ENCODE data around the gene SPAG9.

The SPAG9 gene, protein sequence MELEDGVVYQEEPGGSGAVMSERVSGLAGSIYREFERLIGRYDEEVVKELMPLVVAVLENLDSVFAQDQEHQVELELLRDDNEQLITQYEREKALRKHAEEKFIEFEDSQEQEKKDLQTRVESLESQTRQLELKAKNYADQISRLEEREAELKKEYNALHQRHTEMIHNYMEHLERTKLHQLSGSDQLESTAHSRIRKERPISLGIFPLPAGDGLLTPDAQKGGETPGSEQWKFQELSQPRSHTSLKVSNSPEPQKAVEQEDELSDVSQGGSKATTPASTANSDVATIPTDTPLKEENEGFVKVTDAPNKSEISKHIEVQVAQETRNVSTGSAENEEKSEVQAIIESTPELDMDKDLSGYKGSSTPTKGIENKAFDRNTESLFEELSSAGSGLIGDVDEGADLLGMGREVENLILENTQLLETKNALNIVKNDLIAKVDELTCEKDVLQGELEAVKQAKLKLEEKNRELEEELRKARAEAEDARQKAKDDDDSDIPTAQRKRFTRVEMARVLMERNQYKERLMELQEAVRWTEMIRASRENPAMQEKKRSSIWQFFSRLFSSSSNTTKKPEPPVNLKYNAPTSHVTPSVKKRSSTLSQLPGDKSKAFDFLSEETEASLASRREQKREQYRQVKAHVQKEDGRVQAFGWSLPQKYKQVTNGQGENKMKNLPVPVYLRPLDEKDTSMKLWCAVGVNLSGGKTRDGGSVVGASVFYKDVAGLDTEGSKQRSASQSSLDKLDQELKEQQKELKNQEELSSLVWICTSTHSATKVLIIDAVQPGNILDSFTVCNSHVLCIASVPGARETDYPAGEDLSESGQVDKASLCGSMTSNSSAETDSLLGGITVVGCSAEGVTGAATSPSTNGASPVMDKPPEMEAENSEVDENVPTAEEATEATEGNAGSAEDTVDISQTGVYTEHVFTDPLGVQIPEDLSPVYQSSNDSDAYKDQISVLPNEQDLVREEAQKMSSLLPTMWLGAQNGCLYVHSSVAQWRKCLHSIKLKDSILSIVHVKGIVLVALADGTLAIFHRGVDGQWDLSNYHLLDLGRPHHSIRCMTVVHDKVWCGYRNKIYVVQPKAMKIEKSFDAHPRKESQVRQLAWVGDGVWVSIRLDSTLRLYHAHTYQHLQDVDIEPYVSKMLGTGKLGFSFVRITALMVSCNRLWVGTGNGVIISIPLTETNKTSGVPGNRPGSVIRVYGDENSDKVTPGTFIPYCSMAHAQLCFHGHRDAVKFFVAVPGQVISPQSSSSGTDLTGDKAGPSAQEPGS (N-terminal part only)

DNA sequence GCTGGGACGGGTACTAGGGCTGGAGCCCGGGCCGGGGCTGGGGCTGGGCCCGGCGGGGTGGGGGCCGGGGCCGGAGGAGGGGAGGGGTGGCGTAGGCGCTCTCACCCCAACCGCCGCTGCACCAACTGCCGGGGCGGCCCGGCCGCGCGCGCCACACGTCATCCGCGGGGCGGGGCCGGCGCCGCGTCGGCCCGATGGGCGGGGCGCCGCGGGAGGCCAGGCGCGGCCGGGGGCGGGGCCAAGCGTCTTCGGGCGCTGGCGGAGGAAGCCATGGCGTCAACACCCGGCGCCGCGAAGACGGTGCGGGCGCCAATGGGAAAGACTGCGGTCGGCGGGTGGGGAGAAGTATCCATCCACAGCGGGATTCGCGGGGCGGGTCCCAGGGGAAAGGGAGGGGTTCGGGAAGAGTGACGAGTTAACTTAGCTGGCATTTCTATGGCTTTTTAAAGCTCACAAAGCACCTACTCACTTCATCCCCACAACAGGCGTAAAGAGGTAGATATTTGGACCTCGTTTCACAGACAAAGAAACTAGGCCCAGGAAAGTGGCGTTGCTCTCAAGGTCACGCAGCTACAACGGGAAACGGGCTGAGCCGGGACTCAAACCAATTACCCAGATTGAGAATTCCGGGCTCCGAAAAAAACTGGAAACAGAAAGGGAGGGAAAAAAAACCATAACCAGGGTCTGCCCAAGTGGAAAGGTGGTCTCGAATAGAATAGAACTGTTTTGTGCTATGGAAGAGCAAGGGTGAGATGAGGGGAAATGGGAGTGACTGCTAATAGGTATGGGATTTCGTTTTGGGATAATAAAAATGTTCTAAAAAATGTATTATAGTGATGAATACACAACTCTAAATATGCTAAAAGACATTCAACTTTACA is at the start of gene SPAG9:
Gene SPAG9, minus strand, starts transcription at position 130 of the 881 bp plus-strand sequence. CDS start 212 bp downstream, outside the sequence.
- DNase-seq (ENCODE audit: low spot score): peak; percentile 96

- no peak for DNase-seq (ENCODE audit: low spot score)
Observed at GRCh38 chr17:51169340-51169739, 48.7 kb upstream of the SPAG9 start.

- peak; percentile 81 for DNase-seq (ENCODE audit: low spot score)
Observed at GRCh38 chr17:51166987-51167931, 46.6 kb upstream of the SPAG9 start.

DNA sequence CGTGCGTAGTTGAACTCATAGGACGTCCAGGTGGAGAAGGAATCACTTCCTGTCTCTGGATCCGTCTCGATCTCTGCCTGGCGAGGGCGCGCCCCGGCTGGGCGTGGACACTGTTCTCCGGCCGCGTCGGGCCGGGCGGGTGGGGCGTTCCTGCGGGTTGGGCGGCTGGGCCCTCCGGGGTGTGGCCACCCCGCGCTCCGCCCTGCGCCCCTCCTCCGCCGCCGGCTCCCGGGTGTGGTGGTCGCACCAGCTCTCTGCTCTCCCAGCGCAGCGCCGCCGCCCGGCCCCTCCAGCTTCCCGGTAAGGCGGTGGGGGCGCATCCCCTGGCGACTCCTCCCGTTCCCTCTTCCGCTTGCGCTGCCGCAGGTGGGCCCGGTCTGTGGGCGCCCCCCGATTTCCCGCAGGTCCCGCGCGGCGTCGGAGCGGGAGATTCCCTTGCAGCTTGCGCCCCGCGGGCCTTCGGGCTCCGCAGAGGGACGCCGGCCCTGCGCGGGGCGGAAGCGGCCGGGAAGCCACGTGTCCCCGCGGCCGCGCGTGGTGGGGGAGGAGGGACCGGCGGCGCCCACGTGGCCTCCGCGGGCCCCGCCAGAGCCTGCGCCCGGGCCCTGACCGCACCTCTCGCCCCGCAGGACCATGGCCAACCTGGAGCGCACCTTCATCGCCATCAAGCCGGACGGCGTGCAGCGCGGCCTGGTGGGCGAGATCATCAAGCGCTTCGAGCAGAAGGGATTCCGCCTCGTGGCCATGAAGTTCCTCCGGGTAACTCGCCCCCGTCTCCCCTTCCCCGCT is 45.7 kb upstream of the SPAG9 start, which contains the start of gene NME2:
Gene NME2, plus strand, starts transcription at position 214 of the 789 bp plus-strand sequence. Its CDS starts 420 bp downstream, at position 634.
- peak; percentile 94 for DNase-seq (ENCODE audit: low spot score)

- DNase-seq (ENCODE audit: low spot score): no peak
Observed at GRCh38 chr17:51165680-51166197, 45.1 kb upstream of the SPAG9 start.

GRCh38 chr17:51164911-51165679 is 44.4 kb upstream of the SPAG9 start:
- no peak for DNase-seq (ENCODE audit: low spot score)

- DNase-seq (ENCODE audit: low spot score): no peak
Observed at GRCh38 chr17:51161541-51161940, 40.9 kb upstream of the SPAG9 start.

DNA sequence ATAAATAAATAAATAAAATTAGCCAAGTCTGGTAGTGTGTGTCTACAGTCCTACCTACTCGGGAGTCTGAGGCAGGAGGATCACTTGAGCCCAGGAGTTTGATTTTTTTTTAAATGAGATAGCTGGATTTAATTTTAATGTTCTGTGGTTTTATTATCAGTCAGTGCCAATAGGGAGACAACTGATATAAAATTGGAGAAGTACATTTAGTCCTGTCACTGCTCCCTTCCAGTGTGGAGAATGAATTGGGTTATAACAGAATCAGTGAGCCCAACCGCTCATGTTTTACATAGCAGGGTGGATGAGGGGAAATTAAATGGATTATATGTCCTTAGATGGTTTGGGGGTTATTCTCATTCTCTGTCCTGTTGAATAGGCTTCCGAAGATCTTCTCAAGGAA is 38.9 kb upstream of the SPAG9 start:
- no peak for DNase-seq (ENCODE audit: low spot score)

GRCh38 chr17:51155416-51155815 is 34.7 kb upstream of the SPAG9 start:
- DNase-seq (ENCODE audit: low spot score): no peak

- no peak for DNase-seq (ENCODE audit: low spot score)
Observed at GRCh38 chr17:51154176-51154575, 33.5 kb upstream of the SPAG9 start.

DNA sequence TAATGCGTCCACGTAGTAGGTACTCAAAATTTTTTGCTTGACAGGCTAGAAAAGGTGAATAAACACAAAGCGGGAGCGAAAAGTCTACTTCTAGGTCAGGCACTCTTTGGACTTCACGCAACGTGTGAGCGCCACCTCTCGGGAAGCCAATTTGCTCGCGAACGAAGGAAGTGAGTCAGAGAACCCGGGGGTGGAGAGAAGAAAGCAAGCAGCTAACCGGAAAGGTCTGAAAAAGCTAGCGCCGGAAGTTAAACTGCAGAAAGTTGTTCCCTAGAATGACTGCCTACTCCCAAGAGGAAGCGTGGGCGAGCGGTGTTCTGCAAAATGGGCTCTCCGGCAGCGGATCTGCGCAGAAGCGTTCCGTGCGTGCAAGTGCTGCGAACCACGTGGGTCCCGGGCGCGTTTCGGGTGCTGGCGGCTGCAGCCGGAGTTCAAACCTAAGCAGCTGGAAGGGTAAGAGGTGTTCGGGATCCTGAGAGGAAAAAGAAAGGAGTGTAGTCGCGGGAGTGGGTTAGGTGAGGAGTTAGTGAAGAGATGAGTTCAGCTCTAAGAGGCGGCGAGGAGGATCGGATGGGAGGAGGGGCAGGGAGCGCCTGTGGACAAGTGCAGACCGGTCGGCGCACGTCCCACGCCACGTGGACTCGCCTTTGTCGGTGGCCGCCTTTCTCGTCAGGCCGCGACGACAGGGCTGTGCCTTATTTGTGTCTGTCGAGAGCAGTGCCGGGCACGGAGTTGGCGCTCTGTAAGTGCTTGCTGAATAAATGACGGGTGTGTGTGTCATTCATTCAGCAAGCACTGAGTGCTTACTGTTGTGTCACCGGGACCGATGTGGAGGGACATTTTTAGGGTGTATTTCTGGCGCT is 32.8 kb upstream of the SPAG9 start, which contains the start of gene NME1:
Gene NME1, plus strand, starts transcription at position 350 of the 863 bp plus-strand sequence. CDS start 2,096 bp downstream, outside the sequence.
- DNase-seq (ENCODE audit: low spot score): peak; percentile 97

DNA sequence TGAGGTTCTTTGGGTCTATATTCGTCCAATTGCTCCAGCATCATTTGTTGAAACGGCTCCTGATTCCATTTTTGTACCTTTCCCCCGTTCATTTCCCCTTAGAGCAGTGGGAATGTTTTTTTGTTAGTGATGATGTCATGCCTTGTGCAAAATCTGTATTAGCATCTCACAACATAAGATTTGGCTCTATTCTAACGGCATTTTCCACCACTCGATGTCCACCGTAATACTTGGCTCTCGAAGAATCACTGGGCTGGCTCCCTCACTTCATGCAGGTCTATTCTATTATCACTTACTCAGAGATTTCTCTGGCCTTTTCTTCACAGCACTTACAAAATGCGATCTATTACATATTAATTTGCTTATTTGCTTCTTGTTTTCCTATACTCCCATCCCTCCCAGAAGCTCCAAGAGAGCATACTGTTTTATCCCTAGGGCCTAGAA is 32.1 kb upstream of the SPAG9 start:
- DNase-seq (ENCODE audit: low spot score): peak; percentile 22

DNA sequence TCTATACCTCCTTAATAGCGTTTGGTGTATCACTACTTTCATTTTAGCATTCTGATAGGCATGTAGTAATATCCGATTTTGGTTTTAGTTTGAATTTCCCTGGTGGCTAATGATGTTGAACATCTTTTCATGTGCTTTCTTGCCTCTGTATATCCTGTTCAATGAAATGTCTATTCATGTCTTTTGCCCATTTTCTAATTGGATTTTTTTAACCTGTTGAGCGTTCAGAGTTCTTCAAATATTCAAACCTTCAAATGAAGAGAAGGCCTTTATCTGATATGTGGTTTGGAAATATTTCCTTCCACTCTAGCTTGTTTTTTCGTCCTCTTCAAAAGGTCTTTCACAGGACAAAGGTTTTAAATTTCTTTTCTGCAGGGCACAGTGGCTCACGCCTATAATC is 30.3 kb upstream of the SPAG9 start:
- DNase-seq (ENCODE audit: low spot score): no peak

GRCh38 chr17:51149163-51149562 is 28.5 kb upstream of the SPAG9 start:
- DNase-seq (ENCODE audit: low spot score): no peak

GRCh38 chr17:51147650-51148049 is 27.0 kb upstream of the SPAG9 start:
- DNase-seq (ENCODE audit: low spot score): no peak

DNA sequence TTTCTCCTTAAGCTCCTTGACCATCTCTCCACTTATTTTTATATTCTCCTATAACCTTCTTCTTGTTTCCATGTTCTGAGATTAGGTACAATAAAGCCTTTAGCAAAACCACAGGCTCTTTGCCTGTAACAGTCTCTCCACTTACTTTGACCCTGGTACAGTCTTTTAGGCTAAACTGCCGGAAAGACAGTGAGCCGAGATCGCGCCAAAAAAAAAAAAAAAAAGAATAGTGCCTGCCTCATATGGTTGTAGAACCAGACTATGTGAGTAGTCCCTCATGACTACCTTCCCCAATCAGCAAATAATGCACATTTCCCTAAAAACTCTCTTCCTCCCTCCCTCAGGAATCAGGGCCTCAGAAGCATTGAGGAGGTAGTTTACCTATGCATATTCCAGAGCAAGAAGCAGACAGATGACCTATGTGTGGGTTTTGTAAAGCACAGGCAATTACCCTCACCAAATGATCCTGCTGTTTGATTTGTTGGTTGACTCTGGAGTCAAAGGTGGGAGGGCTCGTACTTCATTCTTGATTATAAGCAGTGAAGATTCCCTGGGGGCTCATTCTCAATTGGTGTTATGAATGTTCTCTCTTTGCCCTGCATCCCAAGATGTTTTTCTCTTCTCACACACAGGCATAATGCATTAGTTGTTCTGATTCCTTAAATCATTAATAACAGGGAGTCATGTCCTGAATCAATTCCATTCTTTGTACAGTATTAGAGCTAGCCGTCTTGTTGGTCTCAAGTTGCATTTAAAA is 23.8 kb upstream of the SPAG9 start:
- no peak for DNase-seq (ENCODE audit: low spot score)
